Measurements from ENCODE around the gene CABP7. TPM values are rescaled to one million over a fixed set of nuclear protein-coding genes. Genes with fewer than 3 reads are reported as not detected.

Gene CABP7
- total RNA-seq, 1 donor from 2014 or later: not detected

DNA sequence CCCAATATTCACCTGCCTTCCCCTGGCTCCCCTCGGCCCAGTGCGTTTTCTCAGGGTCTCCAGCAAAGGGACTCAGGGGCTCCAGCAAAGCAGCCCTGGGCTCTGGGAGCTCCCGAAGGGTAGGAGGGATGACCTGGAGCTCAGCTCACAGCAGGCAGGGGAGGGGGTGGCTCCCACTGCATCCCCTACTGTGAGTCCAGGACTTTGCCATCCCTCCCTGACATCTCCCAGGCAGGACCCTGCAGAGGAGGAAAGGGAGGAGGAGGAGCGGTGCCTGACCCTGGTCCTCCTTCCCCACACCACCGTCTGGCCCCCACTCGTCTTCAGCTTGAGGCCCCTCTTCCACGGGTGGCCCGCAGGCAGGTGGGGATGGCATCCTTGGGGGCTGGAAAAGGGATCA lies 5.0 kb downstream of the CABP7 start:
- TF ChIP-seq CTCF (IDR thresholded peaks at IDR 0.05): no peak
- intact Hi-C loops (cut with DNase I): no loop called here
- H3K36me3 ChIP-seq: peaks cover 0 to 6% of the 10 kb centered on the region in 2 donors
- no peak overlapping the region for H3K27ac ChIP-seq
- H3K9me3 ChIP-seq: no peaks in the 10 kb centered on the region
- no peak for DNase-seq (ENCODE audit: low spot score in 2 of 2)
- no peak overlapping the region for H3K4me3 ChIP-seq
- H3K27me3 ChIP-seq: peaks cover 14% of the 10 kb centered on the region
- peaks cover 0 to 5% of the 10 kb centered on the region in 2 donors for H3K4me1 ChIP-seq

DNA sequence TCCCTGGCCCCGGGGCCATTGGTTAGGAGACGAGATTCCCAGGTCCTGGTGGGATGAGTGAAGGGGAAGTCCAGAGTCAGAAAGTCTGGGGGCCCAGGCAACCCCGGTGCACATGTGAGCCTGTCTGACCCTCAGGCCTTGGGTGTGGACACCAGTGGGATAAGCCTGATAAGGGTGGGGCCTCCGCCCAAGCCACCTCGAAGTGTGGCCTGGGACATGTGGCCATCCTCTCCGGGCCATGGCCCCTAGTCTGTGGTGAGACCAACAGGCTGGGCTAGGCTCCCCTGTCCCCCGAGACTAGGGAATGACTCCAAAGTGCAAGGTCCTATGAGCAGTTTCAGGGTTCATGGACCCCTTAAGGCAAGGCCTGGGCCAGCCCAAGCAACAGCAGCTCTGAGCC lies 6.3 kb downstream of the CABP7 start:
- intact Hi-C loops (cut with DNase I): no loop called here
- peaks cover 5% of the 10 kb centered on the region for H3K27me3 ChIP-seq
- no peak for DNase-seq (ENCODE audit: low spot score in 2 of 2)

GRCh38 chr22:29726512-29727130 lies 6.8 kb downstream of the CABP7 start:
- H3K27ac ChIP-seq: no peak overlapping the region
- DNase-seq (ENCODE audit: low spot score in 2 of 2): no peak
- no peak for TF ChIP-seq CTCF (IDR thresholded peaks at IDR 0.05)
- H3K27me3 ChIP-seq: peaks cover under 1% of the 10 kb centered on the region
- H3K36me3 ChIP-seq: peaks cover 8 to 23% of the 10 kb centered on the region in 2 donors
- no peaks in the 10 kb centered on the region for H3K9me3 ChIP-seq
- intact Hi-C loops (cut with DNase I): no loop called here
- H3K4me3 ChIP-seq: no peak overlapping the region
- H3K4me1 ChIP-seq: no peaks in the 10 kb centered on the region

More for the DNA sequence above, 6.3 kb downstream of the CABP7 start:
- no peaks in the 10 kb centered on the region for H3K4me1 ChIP-seq
- no peak overlapping the region for H3K4me3 ChIP-seq
- no peak overlapping the region for H3K27ac ChIP-seq
- peaks cover 6 to 19% of the 10 kb centered on the region in 2 donors for H3K36me3 ChIP-seq
- no peaks in the 10 kb centered on the region for H3K9me3 ChIP-seq
- no peak for TF ChIP-seq CTCF (IDR thresholded peaks at IDR 0.05)

GRCh38 chr22:29727131-29727523 lies 7.3 kb downstream of the CABP7 start:
- no peak for DNase-seq (ENCODE audit: low spot score in 2 of 2)
- no peak overlapping the region for H3K4me3 ChIP-seq
- H3K36me3 ChIP-seq: peaks cover 8 to 23% of the 10 kb centered on the region in 2 donors
- no peaks in the 10 kb centered on the region for H3K27me3 ChIP-seq
- intact Hi-C loops (cut with DNase I): no loop called here
- no peaks in the 10 kb centered on the region for H3K4me1 ChIP-seq
- H3K27ac ChIP-seq: no peak overlapping the region
- H3K9me3 ChIP-seq: no peaks in the 10 kb centered on the region
- peak in 1 of 3 experiments; percentile 23 for TF ChIP-seq CTCF (IDR thresholded peaks at IDR 0.05)

DNA sequence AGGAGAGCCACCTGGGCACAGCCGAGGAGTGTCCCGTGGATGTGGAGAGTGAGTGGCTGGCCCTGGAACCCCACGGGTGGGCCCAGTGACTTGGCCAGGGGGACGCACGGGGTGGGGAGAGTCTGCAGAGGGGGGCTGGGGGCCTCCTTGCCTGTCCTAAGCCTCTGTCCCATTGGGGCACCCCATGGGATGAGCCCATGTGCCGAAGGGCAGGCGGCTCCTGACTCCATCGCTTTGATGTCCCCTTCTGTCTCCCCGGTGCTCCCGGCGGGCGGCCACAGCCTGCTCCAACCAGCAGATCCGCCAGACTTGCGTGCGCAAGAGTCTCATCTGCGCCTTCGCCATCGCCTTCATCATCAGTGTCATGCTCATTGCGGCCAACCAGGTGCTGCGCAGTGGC lies 9.4 kb downstream of the CABP7 start:
- no peaks in the 10 kb centered on the region for H3K27me3 ChIP-seq
- H3K9me3 ChIP-seq: no peaks in the 10 kb centered on the region
- no peak overlapping the region for H3K4me3 ChIP-seq
- intact Hi-C loops (cut with DNase I): no loop called here
- peaks cover 8 to 37% of the 10 kb centered on the region in 2 donors for H3K36me3 ChIP-seq
- no peak overlapping the region for H3K27ac ChIP-seq
- H3K4me1 ChIP-seq: no peaks in the 10 kb centered on the region
- DNase-seq (ENCODE audit: low spot score in 2 of 2): no peak
- TF ChIP-seq CTCF (IDR thresholded peaks at IDR 0.05): no peak
